Measurements from ENCODE around the gene PYROXD2. TPM values are rescaled to one million over a fixed set of nuclear protein-coding genes. Genes with fewer than 3 reads are reported as not detected.

PYROXD2 gene
- total RNA-seq, 1 experiment from 2014 or later: 2.3 TPM

DNA sequence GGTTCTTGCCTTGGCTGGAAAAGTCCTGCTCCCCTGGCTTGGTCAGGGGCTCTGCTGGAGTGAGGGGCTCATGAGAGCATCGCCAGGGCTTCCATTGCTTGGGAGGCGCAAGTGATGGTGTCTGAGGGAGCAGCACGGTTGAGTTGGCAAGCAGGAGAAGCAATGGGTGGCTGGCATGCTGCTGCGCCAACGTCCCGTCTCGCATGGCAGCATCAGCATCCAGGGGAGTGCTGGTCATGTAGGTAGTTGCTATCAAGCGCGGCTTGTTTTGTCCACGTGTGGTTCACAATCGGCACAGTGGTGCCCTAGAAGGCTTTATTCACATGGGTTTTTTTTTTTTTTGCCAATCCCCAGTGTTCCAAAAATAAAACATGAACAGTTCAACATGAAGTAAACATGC, 3.8 kb downstream of the PYROXD2 start:
- in situ Hi-C loops (cut with HindIII; ENCODE audit: low pct_unique_long_range_greater_than_20kb, low sequenced_read_pairs): no loop called here
- Histone ChIP-seq H3K36me3 (ENCODE audit: control insufficient read depth, insufficient read depth, low read length) (no peaks in the 10 kb centered on the region; the same call in 1 of the 2 replicates), H3K27ac (ENCODE audit: low read length) (no peak overlapping the region), H3K9me3 (ENCODE audit: control insufficient read depth, insufficient read depth, low read depth, low read length) (no peaks in the 10 kb centered on the region), H3K4me3 (ENCODE audit: low read depth in 2 of 2, low read length in 2 of 2) (no peak overlapping the region), H3K4me1 (ENCODE audit: control insufficient read depth, insufficient read depth, low read length) (peaks cover 16% of the 10 kb centered on the region), H3K27me3 (ENCODE audit: control insufficient read depth, insufficient read depth, low read length) (no peaks in the 10 kb centered on the region)
- POLR2A ChIA-PET: no interaction called here
- CTCF ChIA-PET: no interaction called here
- no TSS peak for BruUV-seq (replicated peaks)
- no peak for ATAC-seq
- intact Hi-C loops (cut with micrococcal nuclease; ENCODE audit: unreplicated experiment): no loop called here
- TF ChIP-seq, protein P1, sequence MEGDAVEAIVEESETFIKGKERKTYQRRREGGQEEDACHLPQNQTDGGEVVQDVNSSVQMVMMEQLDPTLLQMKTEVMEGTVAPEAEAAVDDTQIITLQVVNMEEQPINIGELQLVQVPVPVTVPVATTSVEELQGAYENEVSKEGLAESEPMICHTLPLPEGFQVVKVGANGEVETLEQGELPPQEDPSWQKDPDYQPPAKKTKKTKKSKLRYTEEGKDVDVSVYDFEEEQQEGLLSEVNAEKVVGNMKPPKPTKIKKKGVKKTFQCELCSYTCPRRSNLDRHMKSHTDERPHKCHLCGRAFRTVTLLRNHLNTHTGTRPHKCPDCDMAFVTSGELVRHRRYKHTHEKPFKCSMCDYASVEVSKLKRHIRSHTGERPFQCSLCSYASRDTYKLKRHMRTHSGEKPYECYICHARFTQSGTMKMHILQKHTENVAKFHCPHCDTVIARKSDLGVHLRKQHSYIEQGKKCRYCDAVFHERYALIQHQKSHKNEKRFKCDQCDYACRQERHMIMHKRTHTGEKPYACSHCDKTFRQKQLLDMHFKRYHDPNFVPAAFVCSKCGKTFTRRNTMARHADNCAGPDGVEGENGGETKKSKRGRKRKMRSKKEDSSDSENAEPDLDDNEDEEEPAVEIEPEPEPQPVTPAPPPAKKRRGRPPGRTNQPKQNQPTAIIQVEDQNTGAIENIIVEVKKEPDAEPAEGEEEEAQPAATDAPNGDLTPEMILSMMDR (IDR thresholded peaks at IDR 0.05): no peak
- TF ChIP-seq POLR2AphosphoS5 (IDR thresholded peaks at IDR 0.05; ENCODE audit: low read depth, low read length) (no peak), REST (IDR thresholded peaks at IDR 0.05; ENCODE audit: insufficient read depth in 1 of 2, low read depth in 2 of 2, low read length in 1 of 2) (no peak), SIN3A (IDR thresholded peaks at IDR 0.05; ENCODE audit: borderline replicate concordance, insufficient read depth, low read depth, low read length) (no peak)
- no peak for DNase-seq (ENCODE audit: low read depth, low spot score)

DNA sequence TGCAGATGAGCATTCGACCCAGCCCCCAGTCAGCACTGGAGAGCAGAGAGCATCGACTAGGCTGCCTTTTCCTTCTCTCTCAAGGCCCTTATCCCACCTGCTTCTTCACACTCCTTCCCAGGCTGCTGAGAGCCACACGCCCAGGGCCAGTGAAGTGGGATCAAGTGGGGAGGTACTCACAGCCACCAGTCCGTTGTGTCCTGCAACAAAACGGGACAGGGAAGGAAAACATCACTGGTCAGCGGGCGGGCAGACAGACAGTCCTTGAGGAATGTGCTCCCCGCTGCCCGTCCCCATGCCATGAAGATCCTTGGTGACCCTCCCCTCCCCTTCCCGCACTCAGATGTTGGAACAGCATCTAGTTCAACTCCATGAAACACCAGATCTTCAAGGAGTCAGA, 4.2 kb downstream of the PYROXD2 start:
- no peak for DNase-seq (ENCODE audit: low read depth, low spot score)
- Histone ChIP-seq H3K27me3 (ENCODE audit: control insufficient read depth, insufficient read depth, low read length) (no peaks in the 10 kb centered on the region), H3K9me3 (ENCODE audit: control insufficient read depth, insufficient read depth, low read depth, low read length) (no peaks in the 10 kb centered on the region), H3K36me3 (ENCODE audit: control insufficient read depth, insufficient read depth, low read length) (no peaks in the 10 kb centered on the region; the same call in 1 of the 2 replicates), H3K4me1 (ENCODE audit: control insufficient read depth, insufficient read depth, low read length) (peaks cover 12% of the 10 kb centered on the region), H3K4me3 (ENCODE audit: low read depth in 2 of 2, low read length in 2 of 2) (no peak overlapping the region), H3K27ac (ENCODE audit: low read length) (no peak overlapping the region)
- BruUV-seq (replicated peaks): no TSS peak
- CTCF ChIA-PET: no interaction called here
- intact Hi-C loops (cut with micrococcal nuclease; ENCODE audit: unreplicated experiment) (no loop called here), in situ Hi-C loops (cut with HindIII; ENCODE audit: low pct_unique_long_range_greater_than_20kb, low sequenced_read_pairs) (no loop called here)
- no peak for TF ChIP-seq TCF7L2 (IDR thresholded peaks at IDR 0.05; ENCODE audit: low read depth, low read length)
- no peak for TF ChIP-seq POLR2AphosphoS5 (IDR thresholded peaks at IDR 0.05; ENCODE audit: low read depth, low read length)
- no peak for TF ChIP-seq REST (IDR thresholded peaks at IDR 0.05; ENCODE audit: insufficient read depth in 1 of 2, low read depth in 2 of 2, low read length in 1 of 2)
- no peak for TF ChIP-seq SIN3A (IDR thresholded peaks at IDR 0.05; ENCODE audit: borderline replicate concordance, insufficient read depth, low read depth, low read length)
- TF ChIP-seq, protein P1 (IDR thresholded peaks at IDR 0.05): no peak
- ATAC-seq: no peak
- POLR2A ChIA-PET: interaction anchor here (0.6 kb wide), 1 partner anchor 9 kb away, joined by 4 read pairs; no protein-coding TSS in a partner anchor
